Thoracic aorta (tissue), 2 donors: ENCODE measurements around the gene DNAAF1. TPM values are rescaled to one million over a fixed set of nuclear protein-coding genes. Genes with fewer than 3 reads are reported as not detected.

Source experiments
- ATAC-seq: fragments of 150-250 bp; one replicate; pipeline ENCODE4 v1.8.0; 2017; ENCODE audit warnings: low read depth; ENCODE audit not compliant: insufficient number of reproducible peaks, low FRiP score
- DNase-seq: peaks from one replicate; pipeline ENCODE4 v3.0.0-alpha.2; 2020; ENCODE audit warnings: low spot score
- H3K27ac ChIP-seq, 2 donors: fragments of 200-600 bp; sonication (generic); 1 replicate in 1 of 2; 2 replicates in 1 of 2; pipeline ENCODE4 v1.5.1; 2016; ENCODE audit warnings: mild to moderate bottlenecking in 2 of 2, moderate library complexity in 2 of 2
- H3K27me3 ChIP-seq: fragments of 200-600 bp; sonication (generic); replicated peaks from 2 replicates; pipeline ENCODE4 v1.6.0; 2016; ENCODE audit warnings: mild to moderate bottlenecking; ENCODE audit not compliant: insufficient read depth
- H3K36me3 ChIP-seq: fragments of 200-600 bp; sonication (generic); one replicate; pipeline ENCODE4 v1.5.1; 2016
- H3K4me1 ChIP-seq, 2 donors: fragments of 200-600 bp; sonication (generic); 1 replicate in 1 of 2; 2 replicates in 1 of 2; pipeline versions ENCODE4 v1.5.1 to v1.6.0; 2016; ENCODE audit warnings: low read depth in 2 of 2, mild to moderate bottlenecking in 1 of 2; ENCODE audit not compliant: control insufficient read depth in 1 of 2
- H3K4me3 ChIP-seq: fragments of 200-600 bp; sonication (generic); 2 replicates; pipeline ENCODE4 v1.5.1; 2016; ENCODE audit warnings: mild to moderate bottlenecking
- H3K9me3 ChIP-seq: fragments of 200-600 bp; sonication (generic); 2 replicates; pipeline ENCODE4 v1.5.1; 2016
- CTCF ChIP-seq: fragments of 200-600 bp; sonication (generic); IDR thresholded peaks from one replicate; pipeline ENCODE4 v1.5.1; 2019; ENCODE audit warnings: antibody characterized with exemption
- total RNA-seq, 2 donors: library from RNA; depleted of rRNA; stranded (reverse); fragments of >200 nt; gene quantifications; one replicate each; pipeline versions ENCODE4 v1.1.0 to v1.2.3, GENCODE V29; 2016

DNAAF1 gene
- total RNA-seq, 2 donors from 2014 or later, result not detected

DNA sequence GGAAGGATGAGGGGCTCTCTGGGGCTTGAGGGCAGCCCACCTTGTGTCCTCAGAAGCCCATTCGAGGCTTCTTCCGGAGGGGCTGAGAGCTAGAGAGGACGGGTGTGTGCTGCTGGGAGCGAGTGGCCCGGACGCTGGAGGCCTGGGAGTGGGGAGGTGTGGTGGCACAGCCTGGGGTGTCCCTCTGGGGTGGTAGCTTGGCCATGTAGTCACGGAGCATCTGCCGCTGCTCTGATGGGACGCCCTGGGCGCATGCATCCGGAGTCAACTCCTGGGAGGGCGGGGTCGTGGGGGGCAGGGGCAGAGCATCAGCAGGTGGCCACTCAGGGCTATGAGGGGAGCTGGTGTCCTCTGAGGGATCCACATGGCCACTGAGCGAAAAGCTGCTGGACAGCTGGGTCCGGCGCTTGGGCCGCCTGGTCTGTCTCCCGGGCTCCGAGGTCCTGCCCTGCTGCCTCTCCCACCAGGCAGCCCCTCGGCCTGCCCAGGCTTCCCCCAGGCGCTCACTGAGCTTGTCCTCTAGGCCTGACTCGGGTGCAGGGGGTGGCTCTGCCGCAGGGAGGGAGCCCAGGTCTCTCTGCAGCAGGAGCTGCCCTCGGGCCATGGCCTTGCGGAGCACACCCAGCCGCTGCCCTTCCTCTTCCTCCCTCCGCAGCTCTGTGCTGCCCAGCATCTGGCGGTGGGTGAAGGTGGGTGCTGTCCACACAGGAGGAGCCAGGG is 33.9 kb downstream of the DNAAF1 start:
- ATAC-seq, result no peak
- Histone ChIP-seq H3K27ac (no peak overlapping the region), H3K4me3 (no peak overlapping the region), H3K9me3 (no peaks in the 10 kb centered on the region), H3K36me3 (peaks cover 42% of the 10 kb centered on the region), H3K4me1 (peaks cover 20 to 34% of the 10 kb centered on the region in 2 donors), H3K27me3 (no peaks in the 10 kb centered on the region)
- TF ChIP-seq CTCF, result no peak
- DNase-seq, result no peak

GRCh38 chr16:84179612-84180320 is 34.7 kb downstream of the DNAAF1 start:
- Histone ChIP-seq H3K36me3 (peaks cover 42% of the 10 kb centered on the region), H3K4me3 (no peak overlapping the region), H3K27ac (no peak overlapping the region), H3K27me3 (no peaks in the 10 kb centered on the region), H3K9me3 (no peaks in the 10 kb centered on the region), H3K4me1 (peaks cover 20 to 34% of the 10 kb centered on the region in 2 donors)
- no peak for ATAC-seq
- TF ChIP-seq CTCF, result no peak
- DNase-seq, result no peak

- TF ChIP-seq CTCF, result no peak
- no peaks in the 10 kb centered on the region for H3K27me3 ChIP-seq
- ATAC-seq (no peak), DNase-seq (no peak)
- no peak overlapping the region for H3K27ac ChIP-seq
- no peaks in the 10 kb centered on the region for H3K9me3 ChIP-seq
- H3K4me1 ChIP-seq, result peaks cover 20 to 32% of the 10 kb centered on the region in 2 donors
- no peak overlapping the region for H3K4me3 ChIP-seq
- H3K36me3 ChIP-seq, result peaks cover 42% of the 10 kb centered on the region
Observed at GRCh38 chr16:84180519-84181140, 35.5 kb downstream of the DNAAF1 start.

DNA sequence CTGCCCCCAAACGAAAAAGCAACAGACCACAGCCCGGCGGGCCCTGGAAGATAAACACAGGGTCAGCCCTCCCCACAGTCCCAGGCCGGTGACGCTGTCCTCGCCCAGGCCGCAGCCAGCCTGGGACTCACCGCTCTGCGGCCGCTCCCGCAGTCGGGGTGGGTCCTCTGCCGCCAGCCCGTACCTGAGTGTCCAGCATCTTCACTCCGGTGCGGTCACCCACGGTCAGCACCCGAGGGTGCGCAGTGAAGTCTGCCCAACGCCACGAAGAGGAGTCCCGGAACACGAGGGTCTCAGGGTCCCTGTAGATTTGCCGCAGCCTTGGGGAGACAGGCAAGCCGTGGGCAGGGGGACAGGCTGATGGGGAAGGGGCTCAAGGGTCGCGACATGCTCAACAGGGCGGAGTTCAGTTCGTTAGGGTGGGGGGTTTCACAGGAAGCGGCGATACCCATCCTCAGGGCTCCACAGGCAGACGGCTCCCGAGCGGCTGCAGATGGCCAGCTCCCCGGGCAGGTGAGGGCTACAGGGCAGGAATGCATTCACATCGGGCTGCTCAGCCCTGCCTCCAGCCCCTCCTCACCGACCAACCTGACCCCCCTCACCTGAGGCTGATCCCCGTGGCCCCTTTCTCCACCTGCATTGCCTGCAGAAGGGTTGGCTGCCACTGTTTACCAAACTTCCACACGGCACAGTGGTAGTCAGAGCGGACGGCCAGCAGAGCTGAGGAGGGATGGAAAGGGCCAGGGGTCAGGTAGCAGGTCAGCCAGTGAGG is 36.2 kb downstream of the DNAAF1 start:
- no peak overlapping the region for H3K4me3 ChIP-seq
- no peak for TF ChIP-seq CTCF
- no peaks in the 10 kb centered on the region for H3K27me3 ChIP-seq
- H3K36me3 ChIP-seq, result peaks cover 42% of the 10 kb centered on the region
- H3K4me1 ChIP-seq, result peaks cover 21 to 32% of the 10 kb centered on the region in 2 donors
- no peak overlapping the region for H3K27ac ChIP-seq
- ATAC-seq, result no peak
- DNase-seq, result no peak
- no peaks in the 10 kb centered on the region for H3K9me3 ChIP-seq
